ENCODE measurements around the gene TMEM52.
A peak's percentile ranks its signal among the peaks of the same experiment; 100 is the strongest.

TMEM52 gene

DNA sequence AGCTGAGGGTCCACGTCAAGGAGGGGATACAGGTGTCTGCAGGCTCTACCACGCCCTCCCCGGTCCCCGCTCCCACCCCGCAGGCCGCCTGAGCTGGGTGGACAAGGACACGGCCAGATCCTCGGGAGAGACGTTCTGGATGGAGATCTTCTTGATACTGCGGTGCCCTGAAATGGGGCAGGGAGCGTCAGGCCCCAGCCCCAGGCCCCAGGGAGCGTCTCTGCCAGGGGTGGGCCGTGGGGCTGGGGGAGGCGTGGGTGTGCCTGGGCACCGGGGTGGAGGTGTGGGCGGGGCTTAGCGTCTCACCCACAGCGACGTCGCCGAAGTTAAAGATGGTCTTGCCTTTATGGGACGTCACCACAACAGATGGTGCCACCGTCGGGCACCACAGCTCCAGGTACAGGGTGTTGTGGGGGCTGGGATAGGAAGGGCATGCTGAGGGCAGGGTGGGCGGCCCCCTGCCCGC lies 7.3 kb upstream of the TMEM52 start:
- DNase-seq, result no peak

DNA sequence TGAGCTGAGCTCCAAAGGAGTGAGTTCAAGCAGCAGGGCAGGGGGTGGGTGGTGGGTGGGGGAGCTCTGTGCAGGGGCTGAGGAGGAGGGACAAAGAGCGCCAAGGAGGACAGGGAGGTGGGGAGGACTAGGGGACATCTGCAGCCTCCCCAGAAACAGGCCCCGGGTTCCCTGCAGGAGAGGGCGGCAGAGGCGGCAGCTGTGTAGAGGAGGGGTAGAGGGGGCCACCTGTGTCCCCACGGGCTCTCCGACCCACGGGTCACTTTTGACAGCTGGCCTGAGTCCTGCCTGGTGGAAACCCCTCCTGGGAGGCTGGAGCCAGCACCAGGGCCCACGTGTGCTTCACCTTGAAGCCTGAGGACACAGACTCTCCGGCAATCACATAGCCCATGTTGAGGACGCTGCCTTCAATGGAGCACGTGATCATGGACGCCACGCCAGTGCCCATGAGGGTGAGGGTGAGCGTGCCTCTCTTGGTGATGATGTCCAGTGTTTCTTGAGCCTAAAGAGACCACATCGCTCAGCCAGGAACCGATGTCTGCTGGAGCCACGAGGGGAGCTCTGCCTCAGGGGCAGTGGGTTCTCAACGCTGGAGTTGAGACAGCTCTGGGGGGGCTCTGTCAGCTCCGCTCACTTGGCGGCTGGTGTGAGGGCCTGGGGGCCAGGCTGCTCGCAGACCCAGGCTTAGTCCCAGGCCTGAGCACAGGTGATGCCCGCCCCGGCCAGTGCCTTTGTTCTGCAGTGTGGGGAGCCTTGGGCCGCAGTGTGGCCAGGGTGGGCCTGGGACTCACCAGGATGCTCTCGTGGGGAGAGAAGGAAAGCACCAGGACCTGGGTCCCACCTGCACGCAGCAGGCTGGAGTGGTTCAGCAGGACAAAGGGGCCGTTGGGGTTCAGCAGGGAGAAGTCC lies 6.6 kb upstream of the TMEM52 start:
- DNase-seq, result no peak

DNA sequence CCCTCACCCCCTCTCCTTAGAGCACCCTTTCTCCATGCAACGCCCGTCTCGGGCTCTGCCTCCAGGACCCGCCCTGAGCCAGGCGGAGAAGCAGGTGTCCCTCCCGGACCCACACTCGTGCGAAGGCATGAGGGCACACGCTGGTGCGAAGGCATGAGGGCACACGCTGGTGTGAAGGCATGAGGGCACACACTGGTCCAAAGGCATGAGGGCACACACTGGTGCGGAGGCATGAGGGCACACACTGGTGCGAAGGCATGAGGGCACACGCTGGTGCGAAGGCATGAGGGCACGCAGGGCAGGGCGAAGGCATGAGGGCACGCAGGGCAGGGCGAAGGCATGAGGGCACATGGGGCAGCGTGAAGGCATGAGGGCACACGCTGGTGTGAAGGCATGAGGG lies 5.8 kb upstream of the TMEM52 start:
- no peak for DNase-seq

DNA sequence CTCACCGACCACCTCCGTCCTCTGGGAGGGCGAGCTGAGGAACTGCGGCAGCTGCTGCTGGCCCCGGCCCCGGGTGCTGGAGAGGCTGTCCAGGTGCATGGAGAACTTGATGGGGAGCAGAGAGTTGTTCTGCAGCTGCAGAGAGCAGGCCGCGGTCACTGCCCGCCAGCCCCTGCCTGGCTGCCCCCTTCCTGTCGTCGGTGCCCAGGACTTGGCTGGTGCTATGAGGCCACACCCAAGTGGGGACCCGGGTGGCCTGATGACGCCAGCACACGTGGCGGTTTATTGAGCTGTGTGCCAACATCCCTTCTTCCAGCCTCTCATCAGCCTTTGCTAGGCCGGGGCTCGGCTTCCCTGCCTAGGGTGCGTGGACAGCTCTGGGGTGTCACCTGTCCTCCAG lies 5.3 kb upstream of the TMEM52 start:
- DNase-seq, result no peak

DNA sequence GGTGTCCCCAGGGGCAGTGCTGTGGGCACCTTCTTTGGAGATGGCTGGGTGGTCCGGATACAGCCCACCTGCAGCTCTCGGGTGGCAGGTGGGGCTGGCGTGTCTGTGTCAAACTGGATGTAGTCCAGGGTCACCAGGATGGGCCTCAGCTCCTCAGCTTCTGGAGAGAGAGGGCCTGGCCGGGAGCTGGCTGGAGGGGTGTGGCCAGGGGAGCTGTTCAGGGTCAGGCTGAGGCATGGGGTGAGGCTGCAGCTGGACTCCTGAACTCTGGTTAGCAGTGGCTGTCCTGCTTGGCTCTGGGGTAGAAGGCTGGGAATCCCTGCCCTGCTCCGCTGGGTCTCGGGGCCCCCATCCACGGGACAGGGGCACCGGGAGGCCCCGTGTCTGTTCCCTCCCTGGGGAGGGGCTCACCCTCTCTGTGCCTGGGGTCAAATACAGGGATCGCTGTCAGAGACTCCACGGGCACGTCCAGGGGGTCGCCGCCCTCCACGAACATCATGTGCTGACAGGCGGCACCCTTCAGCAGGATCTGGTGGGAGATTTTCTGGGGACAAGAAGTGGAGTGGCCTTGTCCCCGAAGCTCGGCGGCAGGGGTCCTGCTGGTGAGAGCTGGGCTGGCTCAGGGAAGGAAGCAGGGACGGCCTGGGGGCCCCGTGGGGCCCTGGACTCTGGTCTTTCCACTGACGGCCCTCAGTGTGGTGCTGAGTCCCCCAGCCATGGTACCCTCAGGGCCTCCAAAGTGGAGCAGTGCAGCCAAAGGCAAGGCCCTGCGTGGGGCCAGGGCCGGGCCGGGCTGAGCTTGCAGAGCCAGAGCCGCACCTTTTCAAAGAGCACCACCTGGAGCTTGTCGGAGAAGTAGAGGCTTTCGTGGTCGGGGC lies 4.1 kb upstream of the TMEM52 start:
- no peak for DNase-seq

DNA sequence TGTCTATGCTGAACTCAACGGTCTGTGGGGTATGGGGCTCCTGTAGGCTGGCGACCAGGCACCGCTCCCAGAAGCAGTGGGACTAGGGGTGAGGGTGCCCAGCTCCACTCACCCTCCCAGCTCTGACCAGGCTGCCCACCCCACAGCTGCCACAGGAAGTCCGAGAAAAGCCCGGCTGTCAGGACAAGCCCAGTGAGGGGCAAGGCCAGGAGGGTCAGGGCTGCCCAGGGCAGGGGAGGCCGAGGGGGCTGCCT lies 3.5 kb upstream of the TMEM52 start:
- no peak for DNase-seq

DNA sequence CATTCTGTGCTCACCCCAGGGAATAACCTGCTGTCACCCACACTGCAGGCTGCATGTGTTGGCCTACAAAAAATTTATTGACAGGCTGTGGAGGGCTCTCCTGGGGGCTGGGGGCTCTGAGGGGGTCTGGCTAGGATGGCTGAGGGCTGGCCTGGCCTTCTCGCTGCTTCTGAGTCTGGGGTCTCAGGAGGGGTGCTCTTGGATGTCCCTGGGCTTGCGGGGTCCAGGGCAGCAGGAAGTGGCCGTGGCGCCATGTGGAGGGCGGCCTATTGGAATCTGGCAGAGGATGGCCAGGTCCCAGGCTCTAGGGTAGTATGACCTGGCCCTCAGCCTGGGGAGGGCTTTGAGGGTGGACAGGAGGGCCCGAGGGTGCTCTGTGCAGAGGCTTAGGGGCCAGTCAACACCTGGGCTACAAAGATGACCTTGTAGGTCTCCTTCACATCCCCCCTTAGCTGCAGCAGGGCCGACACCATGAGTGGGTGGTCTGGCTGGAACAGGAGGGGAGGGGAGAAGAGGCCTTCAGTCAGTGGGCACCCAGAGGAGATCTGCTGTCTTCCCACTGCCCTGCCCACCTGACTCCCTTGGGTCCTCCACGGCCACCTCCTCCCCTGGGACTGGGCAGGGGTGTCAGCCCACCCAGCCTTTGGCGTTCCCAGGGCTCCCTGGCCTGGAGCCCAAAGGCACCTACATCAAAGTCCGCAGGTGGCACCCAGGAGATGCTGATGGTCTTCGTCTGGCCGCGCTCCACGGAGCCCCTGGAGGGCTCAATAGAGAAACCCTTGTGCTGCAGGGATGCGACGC lies 3.0 kb upstream of the TMEM52 start:
- no peak for DNase-seq

DNA sequence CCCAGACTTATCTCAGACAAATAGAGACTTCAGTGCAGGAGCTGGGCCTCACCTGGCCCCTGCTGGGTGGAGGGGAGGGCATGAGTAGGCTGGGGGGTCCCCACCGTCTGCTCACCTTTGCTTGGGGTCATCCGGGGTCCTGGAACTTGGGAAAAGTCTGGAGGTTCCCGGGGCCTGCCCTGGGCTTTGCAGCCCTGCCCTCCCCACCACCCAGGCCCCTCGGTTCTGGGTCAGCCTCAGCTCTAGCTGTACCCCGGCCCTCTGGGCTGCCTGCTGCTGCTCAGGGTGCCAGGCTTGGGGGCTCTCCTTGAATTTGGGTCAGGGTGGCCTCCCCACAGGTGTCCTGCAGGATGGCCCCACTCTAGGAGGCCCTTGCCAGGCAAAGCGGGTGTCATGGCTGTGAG lies 2.4 kb upstream of the TMEM52 start:
- DNase-seq, result no peak

DNA sequence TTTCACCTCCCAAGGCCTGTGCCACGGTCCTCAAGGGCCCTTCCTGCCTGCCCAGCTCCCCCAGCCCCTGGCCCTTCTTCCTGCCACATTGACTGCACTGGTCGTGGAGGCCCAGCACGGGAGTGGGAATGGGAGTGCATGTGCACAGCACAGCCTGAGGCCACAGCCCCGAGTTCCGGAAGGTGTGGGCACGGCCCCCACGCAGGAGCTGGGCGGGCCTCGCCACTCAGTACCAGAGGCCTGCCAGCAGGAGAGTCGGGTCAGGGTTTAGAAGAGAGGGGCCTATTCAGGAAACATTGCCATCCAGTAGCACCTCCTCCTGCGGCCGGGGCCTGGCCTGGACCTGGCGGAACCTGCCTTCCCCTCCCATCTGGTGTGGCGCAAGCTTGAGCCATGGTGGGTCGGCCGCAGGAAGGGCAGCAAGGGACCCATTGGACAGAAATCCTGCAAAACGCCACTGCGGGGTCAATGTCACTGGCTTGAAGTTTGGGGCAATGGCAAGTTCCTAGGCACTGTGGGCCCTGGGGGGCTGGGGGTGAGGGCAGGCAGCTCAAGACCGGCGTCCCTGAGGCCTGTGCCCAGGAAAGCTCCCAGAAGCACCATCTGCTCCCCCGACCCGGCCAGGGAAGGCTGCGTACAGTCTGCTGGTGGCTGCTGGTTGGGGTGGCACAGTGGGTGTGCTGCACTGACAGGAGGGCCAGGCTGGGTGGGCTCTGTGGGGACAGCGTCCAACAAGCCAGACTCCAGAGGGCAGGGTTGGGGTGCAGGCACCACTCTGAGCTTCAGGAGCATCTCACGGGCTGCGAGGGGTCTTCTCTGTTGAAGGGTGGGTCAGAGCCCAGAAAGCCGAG lies 1.8 kb upstream of the TMEM52 start:
- DNase-seq, result no peak

DNA sequence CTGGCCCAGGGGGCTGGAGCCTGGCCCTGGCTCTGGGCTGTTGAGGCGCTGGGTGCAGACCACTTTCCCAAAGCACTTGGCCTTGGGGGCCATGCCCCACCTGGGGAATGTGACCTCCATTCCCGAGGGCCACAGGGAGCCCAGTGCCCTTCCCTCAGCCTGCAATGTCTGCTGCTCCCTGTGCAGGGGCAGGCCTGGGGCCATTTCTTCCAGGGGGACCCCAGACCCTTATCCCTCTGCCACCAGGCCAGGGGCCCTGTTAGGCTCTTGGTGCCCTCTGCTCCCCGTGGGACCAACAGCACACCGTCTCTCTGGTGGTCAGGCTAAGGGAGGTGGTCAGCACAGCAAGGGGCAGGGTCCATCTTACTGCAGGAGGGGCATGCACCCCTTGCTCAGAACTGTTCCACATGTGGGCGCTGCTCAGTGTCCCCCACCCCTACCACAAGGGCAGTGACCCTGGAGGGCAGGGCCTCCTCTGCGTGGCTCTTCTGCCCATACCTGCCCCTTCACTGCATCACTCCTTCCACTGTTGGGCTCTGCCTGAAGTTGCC lies 1.1 kb upstream of the TMEM52 start:
- no peak for DNase-seq

DNA sequence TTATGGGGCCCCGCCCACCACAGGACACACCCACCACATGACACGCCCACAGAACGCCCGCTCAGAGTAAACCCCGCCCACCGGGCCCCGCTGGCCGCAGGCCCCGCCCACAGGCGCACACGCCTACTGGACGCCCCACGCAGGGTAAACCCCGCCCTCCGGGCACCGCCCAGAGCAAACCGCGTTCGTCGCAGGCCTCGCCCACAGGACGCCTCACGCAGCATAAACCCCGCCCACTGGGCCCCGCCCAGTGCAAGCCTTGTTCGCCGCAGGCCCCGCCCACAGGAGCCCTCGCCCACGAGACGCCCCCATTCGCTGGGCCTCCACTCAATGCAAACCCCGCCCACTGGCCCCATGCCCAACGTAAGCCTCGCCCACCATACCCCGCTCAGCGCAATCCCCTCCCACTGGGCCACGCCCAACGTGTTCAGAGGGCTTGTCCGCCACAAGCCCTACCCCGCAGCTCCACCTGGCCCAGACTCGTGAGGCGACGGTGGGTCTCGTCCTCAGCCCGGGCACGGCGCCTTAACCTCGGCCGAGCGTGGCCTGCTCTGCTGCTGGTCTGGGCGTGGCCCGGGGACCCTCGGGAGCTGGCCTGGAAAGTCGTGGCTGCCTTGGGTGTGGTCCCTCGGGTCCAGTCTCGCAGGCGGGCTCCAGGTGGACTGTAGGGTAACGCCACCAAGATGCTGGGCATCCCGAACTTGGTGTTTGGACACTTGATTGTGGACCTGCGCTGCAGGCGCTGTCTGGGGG lies 401 bp upstream of the TMEM52 start:
- peak; percentile 97 for DNase-seq

DNA sequence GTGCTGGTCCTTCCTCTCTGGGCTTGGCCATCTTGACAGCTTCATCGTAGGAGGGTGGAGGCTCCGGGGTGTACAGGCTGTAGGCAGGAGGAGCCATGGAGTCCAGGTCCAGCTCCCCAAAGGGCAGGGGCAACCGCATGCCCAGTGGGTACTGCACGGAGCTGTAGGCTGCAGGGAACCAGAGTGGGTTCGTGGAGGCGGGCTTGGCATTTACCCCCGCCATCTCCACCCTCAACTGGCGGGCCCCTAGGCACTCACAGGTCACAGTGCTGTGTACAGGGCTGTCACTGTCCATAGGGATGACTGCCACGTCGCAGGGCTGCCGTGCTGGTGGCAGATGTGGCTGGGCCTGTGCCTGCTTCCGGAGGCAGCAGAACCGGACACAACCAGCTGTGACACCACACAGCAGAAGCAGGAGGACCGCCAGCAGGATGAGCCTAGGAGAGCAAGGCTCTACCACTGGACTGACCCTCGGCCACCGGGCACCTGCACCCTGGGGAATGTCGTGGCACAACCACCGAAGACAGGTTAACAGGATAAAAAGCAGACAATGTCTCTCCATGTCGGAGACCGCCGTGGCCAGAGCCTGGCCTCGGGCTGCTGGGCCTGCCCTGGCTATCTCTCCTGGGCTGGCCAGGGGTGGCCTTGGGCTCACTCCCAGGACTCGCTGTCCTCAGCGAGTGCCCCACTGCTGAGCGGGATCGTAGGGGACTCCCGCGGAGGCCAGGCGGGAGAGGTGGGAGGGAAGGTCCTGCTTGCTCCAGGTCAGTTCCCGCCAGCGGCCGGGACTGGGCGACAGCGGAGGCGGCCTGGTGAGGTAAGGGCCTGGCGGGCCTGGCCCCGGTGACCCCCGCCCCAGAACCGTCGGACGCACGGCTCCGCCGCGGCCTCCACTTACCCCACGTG lies 831 bp downstream of the TMEM52 start:
- DNase-seq, result no peak

DNA sequence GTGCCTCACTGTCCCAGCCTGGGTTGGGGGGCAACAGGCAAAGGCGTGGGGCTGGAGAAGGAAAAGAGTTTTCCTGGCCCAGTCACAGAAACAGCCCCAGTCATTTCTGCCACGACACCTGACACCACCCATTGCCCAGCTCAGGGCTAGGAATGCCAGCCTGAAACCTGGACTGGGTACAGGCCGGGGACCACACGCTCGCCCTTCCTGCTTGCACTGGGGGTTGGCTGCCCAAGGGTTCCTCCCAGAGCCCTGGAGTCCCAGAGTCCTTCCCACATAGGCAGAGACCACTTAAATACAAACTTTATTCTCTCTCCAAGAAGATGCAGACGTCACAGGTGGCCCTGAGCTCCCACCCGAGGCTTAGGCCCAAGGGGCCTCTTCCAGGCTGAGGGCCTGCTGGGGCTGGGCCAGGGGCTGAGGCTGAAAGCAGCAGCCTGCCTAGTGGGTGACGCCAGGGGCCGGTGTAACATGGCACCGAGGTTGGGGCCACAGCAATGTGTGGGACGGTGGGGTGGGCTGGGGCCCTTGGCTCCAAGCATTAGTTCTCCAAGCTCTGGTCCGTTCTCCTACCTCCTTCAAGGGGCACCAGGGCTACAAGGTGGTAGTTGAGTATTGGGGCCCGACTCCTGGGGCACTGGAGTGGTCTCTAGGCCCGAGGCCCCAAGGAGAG lies 1.6 kb downstream of the TMEM52 start:
- DNase-seq, result no peak

DNA sequence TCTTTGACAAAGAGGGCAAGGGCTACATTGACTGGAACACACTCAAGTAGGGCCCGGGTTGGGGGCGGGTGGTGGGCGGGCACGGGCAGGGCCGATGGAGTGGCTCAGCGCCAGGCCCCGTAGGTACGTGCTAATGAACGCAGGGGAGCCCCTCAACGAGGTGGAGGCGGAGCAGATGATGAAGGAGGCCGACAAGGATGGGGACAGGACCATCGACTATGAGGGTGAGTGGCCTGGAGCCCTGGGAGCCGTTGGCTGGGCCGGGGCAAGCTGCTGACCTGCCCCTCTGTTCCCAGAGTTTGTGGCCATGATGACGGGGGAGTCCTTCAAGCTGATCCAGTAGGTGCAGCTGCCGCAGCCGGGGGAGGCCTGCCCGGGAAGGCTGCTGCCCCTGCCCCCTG lies 2.2 kb downstream of the TMEM52 start:
- DNase-seq, result no peak

DNA sequence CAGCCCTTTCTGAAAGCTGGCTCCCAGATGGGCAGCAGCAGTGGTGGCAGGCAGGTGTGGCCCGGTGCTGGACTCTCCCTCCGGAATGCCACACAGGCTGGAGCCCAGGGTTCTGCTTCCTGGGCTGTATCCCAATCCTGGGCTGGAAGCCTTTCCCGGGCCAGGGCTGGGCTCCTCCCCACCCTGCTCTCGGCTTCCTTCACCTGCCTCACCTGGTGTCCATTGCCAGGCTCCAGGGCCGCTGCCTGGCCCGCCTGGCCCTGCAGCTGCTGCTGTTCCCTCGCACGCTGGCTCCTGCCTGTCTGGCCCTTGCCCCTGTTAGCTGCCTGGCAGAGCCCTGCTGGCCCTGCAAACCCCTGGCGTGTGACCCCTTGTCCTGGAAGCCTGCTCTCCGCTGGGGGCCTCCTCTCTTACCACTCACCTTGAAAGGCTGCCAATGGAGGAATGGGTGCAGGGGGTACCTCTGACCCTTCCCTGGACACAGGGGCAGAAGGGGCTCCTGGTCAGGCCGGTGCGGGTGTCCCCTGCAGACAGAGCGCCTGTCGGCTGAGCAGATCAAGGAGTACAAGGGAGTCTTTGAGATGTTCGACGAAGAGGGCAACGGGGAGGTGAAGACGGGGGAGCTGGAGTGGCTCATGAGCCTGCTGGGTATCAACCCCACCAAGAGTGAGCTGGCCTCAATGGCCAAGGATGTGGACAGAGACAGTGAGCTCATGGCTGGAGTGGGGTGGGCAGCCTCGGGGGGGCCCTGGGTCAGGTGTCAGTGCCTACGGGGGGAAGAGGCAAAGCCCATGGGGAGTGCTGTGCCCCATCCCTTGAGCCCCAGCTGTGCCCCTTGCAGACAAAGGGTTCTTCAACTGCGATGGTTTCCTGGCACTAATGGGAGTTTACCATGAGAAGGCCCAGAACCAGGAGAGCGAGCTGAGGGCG lies 2.9 kb downstream of the TMEM52 start:
- no peak for DNase-seq

DNA sequence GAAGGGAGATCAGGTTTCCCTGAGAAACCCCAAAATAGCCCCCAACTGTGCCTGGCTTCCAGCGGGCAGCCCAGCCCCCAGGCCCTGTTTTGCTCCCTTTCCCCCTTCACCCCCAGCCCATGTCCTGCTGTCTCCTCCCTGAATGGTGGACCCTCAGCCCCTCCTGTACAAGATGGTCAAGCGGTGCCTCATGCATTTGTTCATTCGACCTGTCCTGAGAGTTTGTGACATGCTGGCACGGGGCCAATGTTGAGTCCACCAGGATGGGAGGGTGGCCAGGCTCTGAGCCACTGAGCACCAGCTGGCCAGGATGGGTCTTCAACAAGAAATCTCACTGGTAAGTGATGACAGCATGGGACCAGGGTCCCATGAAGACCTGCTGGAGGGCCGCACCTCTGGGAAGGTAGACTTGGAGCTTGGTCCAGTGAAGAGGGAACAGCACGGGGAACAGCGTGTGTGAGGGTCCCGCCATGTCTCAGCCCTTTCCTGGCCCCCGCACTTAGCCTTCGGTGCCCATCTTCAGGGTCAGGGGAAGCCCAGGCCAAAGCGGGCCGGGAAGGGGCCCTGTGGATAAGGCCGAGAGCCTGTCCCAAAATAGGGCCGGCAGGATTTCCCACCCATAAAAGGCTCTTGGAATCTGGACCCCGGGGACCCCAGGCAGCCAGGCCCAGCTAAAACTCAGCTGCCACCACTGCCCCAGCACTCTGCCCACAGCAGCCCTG lies 3.9 kb downstream of the TMEM52 start, which contains the start of gene CALML6:
Gene CALML6 (plus strand): TSS at position 290 of the 722 bp plus-strand sequence. CDS start 21 bp downstream, at position 311.
- DNase-seq, result no peak
